Heart left ventricle (tissue), 13 donors: ENCODE data around the gene ASB12.

ENCODE experiments used
- POLR2A ChIP-seq, 2 donors: fragments of 450-650 bp; IDR thresholded peaks; one replicate each; pipeline ENCODE4 v1.6.1; 2017; ENCODE audit warnings: antibody characterized with exemption in 2 of 2, mild to moderate bottlenecking in 2 of 2, moderate library complexity in 2 of 2
- TF ChIP-seq, protein P1 (sequence below), 12 donors: fragments of 200-600 bp; sonication (generic) in 4 of 12; IDR thresholded peaks; one replicate each; pipeline versions ENCODE4 v1.5.0 to v1.8.0; 2018 to 2022; ENCODE audit warnings: antibody characterized with exemption in 12 of 12, mild to moderate bottlenecking in 5 of 12
- donor health status: ischemic (EF 13 %, LVEDD 7.1; RV severe dilation, severe dysfunction).
- donor health status: DM: no; HTN: yes; CAD: no.
- donor health status: DM: no; HTN: no; CAD: no.
- donor health status: ischemic (EF 25% LVEDD 6.9; RV normal size, moderate dysfunction).
- donor health status: ischemic (EF 25% LVEDD 5.7; RV mildly dilated, moderate dysfunction).
- donor health status: ischemic (EF 35%, LVEDD 5.7; RV mildly dilated, moderate dysfunction).
- donor health status: nonischemic (EF 11% LVEDD 7.7; RV severe dilation, severe dysfunction).
- donor health status: DM: yes; HTN: yes; CAD: no.
- donor health status: PGD.
- donor health status: ischemic (EF 29% LVEDD 5.4; RV normal size, mild dysfunction).
- donor health status: nonischemic (EF 23%, LVEDD 6.1; RV moderate dilation, normal function).

DNA sequence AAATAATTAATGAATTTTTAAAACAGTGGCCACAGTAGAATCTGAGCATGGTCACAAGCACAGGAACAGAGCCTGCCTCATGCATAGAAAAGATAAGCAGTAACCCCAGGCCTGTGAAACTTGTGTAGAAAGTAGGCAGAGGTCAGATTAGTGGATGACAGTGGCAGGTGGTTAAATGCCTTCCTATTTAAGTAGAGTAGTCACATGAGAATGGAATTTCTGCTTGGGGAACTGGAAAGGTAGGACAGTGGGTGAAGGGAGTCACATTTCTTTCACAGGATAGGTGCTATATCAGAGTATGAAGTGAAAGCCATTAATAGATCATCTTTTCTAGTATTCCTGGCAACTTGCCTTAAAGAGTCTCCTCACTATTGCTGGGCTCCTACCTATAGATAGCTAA, 34.9 kb upstream of the ASB12 start:
- TF ChIP-seq, protein P1, sequence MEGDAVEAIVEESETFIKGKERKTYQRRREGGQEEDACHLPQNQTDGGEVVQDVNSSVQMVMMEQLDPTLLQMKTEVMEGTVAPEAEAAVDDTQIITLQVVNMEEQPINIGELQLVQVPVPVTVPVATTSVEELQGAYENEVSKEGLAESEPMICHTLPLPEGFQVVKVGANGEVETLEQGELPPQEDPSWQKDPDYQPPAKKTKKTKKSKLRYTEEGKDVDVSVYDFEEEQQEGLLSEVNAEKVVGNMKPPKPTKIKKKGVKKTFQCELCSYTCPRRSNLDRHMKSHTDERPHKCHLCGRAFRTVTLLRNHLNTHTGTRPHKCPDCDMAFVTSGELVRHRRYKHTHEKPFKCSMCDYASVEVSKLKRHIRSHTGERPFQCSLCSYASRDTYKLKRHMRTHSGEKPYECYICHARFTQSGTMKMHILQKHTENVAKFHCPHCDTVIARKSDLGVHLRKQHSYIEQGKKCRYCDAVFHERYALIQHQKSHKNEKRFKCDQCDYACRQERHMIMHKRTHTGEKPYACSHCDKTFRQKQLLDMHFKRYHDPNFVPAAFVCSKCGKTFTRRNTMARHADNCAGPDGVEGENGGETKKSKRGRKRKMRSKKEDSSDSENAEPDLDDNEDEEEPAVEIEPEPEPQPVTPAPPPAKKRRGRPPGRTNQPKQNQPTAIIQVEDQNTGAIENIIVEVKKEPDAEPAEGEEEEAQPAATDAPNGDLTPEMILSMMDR (IDR thresholded peaks at IDR 0.05): no peak
- TF ChIP-seq POLR2A (IDR thresholded peaks at IDR 0.05): no peak
